GM12873 (cell line): ENCODE data around the gene ACAD8.

Source experiments
- TF ChIP-seq, protein P1 (sequence below): IDR thresholded peaks from 2 replicates; pipeline ENCODE4 v1.5.1; 2012; ENCODE audit warnings: low read depth, mild to moderate bottlenecking, moderate library complexity, low read length, control low read depth; ENCODE audit not compliant: insufficient read depth; ENCODE audit errors: missing control alignments

ACAD8 gene

DNA sequence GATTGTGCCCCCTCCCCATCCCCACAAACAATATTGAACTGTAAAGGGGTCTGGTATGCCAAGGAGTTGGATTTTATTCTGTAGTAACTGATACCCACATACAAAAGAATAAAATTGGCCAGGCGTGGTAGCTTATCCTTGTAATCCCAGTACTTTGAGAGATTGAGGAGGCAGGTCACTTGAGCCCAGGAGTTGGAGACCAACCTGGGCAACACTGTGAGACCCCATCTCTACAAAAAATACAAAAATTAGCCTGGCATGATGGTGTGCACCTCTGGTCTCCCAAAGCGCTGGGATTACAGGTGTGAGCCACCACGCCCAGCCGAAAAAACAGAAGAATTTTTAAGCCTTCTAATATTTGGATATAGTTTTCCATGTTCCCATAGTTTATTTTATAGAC is 18.6 kb downstream of the ACAD8 start:
- TF ChIP-seq, protein P1, sequence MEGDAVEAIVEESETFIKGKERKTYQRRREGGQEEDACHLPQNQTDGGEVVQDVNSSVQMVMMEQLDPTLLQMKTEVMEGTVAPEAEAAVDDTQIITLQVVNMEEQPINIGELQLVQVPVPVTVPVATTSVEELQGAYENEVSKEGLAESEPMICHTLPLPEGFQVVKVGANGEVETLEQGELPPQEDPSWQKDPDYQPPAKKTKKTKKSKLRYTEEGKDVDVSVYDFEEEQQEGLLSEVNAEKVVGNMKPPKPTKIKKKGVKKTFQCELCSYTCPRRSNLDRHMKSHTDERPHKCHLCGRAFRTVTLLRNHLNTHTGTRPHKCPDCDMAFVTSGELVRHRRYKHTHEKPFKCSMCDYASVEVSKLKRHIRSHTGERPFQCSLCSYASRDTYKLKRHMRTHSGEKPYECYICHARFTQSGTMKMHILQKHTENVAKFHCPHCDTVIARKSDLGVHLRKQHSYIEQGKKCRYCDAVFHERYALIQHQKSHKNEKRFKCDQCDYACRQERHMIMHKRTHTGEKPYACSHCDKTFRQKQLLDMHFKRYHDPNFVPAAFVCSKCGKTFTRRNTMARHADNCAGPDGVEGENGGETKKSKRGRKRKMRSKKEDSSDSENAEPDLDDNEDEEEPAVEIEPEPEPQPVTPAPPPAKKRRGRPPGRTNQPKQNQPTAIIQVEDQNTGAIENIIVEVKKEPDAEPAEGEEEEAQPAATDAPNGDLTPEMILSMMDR, result no peak

DNA sequence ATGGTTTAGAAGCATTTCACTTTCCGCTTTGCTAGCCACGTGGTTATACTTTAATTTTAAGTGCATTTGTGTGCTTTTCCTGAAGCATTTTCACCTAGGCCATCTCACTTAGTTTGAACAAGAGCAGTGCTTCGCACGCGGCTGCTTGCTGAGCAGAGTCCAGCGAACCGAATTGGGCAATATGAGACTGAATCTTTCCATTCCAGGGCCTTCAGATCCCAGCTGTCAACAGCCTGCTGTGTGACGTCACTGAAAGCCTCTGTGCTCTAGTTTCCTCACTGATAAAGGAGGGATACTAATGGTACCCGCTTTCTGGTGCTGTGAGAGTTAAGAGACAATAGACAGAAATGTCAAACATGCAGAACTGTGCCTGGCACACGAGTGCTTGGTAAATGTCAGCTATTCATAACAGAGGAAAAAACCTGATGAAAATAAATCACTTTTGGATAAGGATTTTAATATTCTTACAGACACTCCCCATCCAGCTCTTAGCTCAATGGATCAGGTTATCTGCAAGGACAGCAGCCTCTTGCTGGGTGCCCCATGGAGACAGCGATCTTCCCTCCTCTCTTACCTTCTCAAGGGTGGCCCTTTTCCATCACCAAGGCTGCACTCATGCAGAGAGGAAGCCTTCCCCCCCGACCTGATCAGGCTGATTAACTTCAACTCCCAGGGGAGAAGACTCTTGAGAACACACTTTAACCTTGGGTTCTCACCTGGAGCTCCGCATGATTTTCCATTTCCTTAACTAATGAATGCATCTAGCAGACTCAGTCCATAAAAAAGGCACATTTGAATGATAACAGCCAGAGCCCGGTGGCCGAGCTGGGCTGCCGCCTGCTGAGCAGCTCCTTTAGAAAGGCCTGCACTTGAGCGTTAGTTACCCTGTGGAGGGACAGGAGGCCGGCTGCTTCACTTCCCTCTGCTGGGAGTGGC is 19.3 kb downstream of the ACAD8 start:
- TF ChIP-seq, protein P1, result no peak

DNA sequence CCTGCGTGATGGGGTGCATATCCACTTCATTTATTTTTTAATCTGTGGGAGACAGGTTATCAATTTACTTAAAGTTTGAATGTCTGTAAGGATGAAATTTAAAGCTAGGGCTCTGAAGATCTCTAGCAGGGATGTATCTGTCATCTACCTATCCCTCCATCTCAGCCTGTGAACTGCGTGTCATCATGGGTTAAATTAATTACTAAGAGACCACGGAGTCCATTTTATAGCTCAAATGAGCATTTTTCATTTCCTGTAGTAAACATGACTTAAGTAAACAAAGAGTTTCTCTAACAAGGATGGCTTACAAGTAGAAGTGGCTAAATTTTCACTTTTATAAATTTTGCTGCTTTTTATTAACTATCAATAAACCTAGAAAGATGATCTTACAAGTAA is 19.9 kb downstream of the ACAD8 start:
- TF ChIP-seq, protein P1, result no peak

DNA sequence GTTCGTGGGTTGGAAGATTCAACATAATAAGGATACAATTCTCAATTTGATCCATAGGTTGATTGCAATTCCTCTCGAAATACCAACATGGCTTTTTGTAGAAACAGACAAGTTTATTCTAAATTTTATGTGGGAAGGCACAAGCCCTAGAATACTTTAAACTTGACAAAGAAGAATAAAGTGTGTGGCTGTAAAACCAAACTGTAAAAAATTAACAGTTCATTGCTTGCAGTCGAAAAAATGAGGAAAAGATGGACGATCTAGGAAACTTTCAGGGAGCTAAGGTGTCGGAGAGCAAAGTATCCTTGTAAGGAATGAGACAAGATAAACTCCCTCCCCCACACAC is 21.8 kb downstream of the ACAD8 start:
- TF ChIP-seq, protein P1, result no peak

DNA sequence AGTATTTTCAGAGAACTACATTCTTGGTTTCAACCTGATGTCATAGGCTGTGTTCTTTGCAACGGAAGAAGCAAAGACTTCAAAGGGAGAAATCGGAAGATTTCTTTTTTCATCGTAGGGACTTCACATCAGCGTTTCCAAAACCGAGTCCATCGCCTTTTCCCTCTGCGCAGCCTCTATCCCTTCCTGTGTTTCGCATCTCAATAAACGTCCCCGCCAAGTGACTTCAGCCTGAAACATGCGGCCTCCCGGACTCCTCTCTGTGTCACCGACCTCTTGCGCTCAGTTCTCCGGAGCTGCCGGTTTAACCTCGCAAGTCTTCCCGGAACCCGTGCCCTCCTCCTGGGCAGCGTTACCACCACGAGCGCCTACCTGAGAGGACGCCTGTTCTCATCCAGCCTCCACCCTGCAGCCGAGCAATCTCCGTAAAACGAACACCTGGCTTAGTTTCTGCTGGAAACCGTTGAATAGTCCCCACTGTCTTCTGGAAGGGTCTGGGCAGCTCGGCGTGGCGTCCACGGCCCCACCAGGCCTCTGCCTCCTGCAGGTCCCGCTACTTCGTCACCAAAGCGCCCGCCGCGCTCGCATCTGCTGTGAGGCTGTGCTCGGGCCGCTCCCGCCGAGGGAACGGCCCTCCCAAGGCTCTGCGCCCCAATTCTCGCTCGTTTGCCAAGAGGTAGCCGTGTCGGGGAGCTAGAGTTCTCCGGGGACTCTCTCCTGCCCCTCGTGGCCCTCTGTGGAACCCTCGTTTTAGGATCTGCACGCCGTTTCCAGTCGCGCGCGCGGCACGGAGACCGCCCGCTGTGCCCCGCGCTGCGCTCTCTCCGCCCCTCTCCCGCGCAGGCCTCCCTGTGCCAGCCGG is 22.4 kb downstream of the ACAD8 start, which contains the start of gene GLB1L3:
Gene GLB1L3, plus strand, starts transcription at position 846 of the 862 bp plus-strand sequence. CDS start 362 bp downstream, outside the sequence.
- TF ChIP-seq, protein P1, result peak; percentile 58

DNA sequence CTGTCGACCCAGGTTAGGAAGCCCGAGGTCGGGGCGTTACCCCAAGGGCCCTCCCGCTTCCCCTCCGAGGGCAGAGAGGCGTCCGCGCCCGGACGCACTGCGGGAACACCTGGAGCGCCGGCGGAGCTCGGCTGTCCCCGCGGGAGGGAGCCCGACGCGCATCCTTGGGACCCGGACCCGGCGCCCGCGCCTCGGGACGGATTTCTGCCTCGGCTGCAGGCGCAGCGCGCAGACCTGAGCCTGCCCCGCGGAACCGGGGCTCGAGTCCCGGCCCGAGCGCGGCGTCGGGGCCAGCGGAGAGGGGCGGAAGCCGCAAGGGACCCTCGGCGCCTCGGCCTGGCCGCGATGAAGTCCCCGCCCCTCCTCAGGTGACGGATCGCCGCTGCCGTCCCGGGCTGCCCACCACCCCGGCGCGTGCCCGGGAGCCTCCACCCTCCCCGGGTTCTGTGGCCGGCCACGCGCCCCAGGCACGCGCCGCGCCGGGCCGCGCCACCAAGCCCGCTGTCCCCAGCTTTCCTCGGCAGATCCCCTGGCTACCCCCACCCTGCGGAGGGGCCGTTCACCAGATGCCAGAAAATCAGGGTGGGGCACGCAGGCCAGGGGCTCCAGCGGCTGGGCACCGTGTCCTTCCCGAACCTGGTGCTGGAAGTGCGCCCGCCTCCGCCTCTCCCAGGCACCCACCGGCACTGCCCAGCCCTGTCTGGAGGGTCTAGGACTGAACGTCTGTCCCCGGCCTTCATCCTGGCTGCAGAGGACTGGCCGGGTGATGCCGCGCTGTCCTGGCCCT is 23.2 kb downstream of the ACAD8 start:
- TF ChIP-seq, protein P1, result no peak
